WTC11 (cell line): ENCODE measurements around the gene AQP4.

Source experiments
- CTCF ChIP-seq: fragments of 200-600 bp; IDR thresholded peaks from 2 replicates; pipeline ENCODE4 v1.8.0; 2022; ENCODE audit warnings: antibody characterized with exemption
- E2F5 ChIP-seq: sonication (generic); formaldehyde crosslinking; IDR thresholded peaks from 2 replicates; pipeline ENCODE4 v1.8.1; 2022; ENCODE audit warnings: mild to moderate bottlenecking, moderate library complexity, missing genetic modification reagents
- NFYB ChIP-seq: sonication (generic); formaldehyde crosslinking; conservative IDR thresholded peaks from 2 replicates; pipeline ENCODE4 v1.8.0; 2022; ENCODE audit warnings: low read depth, missing genetic modification reagents
- ZNF317 ChIP-seq: sonication (generic); formaldehyde crosslinking; IDR thresholded peaks from 2 replicates; pipeline ENCODE4 v1.8.1; 2023; ENCODE audit warnings: low read depth, mild to moderate bottlenecking, moderate library complexity, missing genetic modification reagents, borderline replicate concordance
- ZNF416 ChIP-seq: fragments of 250-450 bp; sonication (Bioruptor Pico); IDR thresholded peaks from 2 replicates; pipeline ENCODE4 v1.9.0; 2021; ENCODE audit warnings: mild to moderate bottlenecking, inconsistent platforms

GRCh38 chr18:26864658-26865057 is 849 bp downstream of the AQP4 start:
- TF ChIP-seq ZNF317 (CRISPR knock-in tag) (no peak), ZNF416 (CRISPR knock-in tag) (no peak), CTCF (no peak), NFYB (CRISPR knock-in tag) (no peak), E2F5 (no peak)
